Right lobe of liver (tissue), 6 donors: ENCODE measurements around the gene CFAP43. TPM values are rescaled to one million over a fixed set of nuclear protein-coding genes. Genes with fewer than 3 reads are reported as not detected.
A peak's percentile ranks its signal among the peaks of the same experiment; 100 is the strongest.

Source experiments
- ATAC-seq, 4 donors: fragments of 200-7000 bp; cut with Tn5 transposase; one replicate each; pipeline ENCODE4 v1.9.1; 2020; ENCODE audit warnings: mild to moderate bottlenecking in 4 of 4, moderate library complexity in 4 of 4
- DNase-seq, 3 donors: peaks; one replicate each; pipeline ENCODE4 v3.0.0-alpha.2; 2020
- H3K27ac ChIP-seq, 3 donors: fragments of 200-600 bp; one replicate each; pipeline ENCODE4 v1.8.0; 2022
- H3K27me3 ChIP-seq, 2 donors: fragments of 200-600 bp; one replicate each; pipeline ENCODE4 v1.8.0; 2022
- H3K36me3 ChIP-seq, 4 donors: fragments of 200-600 bp; sonication (generic) in 1 of 4; one replicate each; pipeline versions ENCODE4 v1.5.1 to v1.8.0; 2017 to 2022; ENCODE audit warnings: control low read depth in 1 of 4
- H3K4me1 ChIP-seq, 4 donors: fragments of 200-600 bp; sonication (generic) in 1 of 4; one replicate each; pipeline versions ENCODE4 v1.5.1 to v1.8.0; 2017 to 2022; ENCODE audit warnings: control low read depth in 1 of 4
- H3K4me3 ChIP-seq, 3 donors: fragments of 200-600 bp; one replicate each; pipeline ENCODE4 v1.8.0; 2022
- H3K9me3 ChIP-seq, 4 donors: fragments of 200-600 bp; sonication (generic) in 1 of 4; one replicate each; pipeline versions ENCODE4 v1.5.1 to v1.8.0; 2017 to 2022; ENCODE audit warnings: control low read depth in 1 of 4
- CTCF ChIP-seq, 4 donors: fragments of 200-600 bp in 3 of 4; fragments of 450-650 bp in 1 of 4; IDR thresholded peaks; one replicate each; pipeline versions ENCODE4 v1.5.1 to v1.8.0; 2016 to 2022; ENCODE audit warnings: antibody characterized with exemption in 4 of 4, mild to moderate bottlenecking in 2 of 4
- POLR2A ChIP-seq: fragments of 450-650 bp; IDR thresholded peaks from one replicate; pipeline ENCODE4 v1.6.1; 2017; ENCODE audit warnings: antibody characterized with exemption, mild to moderate bottlenecking
- WGBS: methylation state at CpG from one replicate; pipeline ENCODE4 v1.1.6; 2018; ENCODE audit warnings: low coverage, low lambda C conversion rate; ENCODE audit not compliant: insufficient coverage; ENCODE audit errors: missing lambda C conversion rate; 5-methylcytosine and 5-hydroxymethylcytosine counted together
- intact Hi-C, 2 donors: fragments of 100-400 bp; cut with DNase I; formaldehyde crosslinking; loops; one replicate each; pipeline versions ENCODE4 v1.11.2 to v1.14.1; 2022
- total RNA-seq, 6 experiments: library from RNA; depleted of rRNA in 2 of 6; stranded (reverse); fragments of >200 nt in 2 of 6; fragmentation: NEBNext Ultra II Directional in 3 of 6; extraction: Animal tissue kit (Norgen Biotek cat#: 25700) in 3 of 6; gene quantifications; one replicate each; pipeline versions ENCODE4 v1.1.0 to v1.2.4, GENCODE V29; 2016 to 2023
- donor health status: DM: no; HTN: yes; CAD: no.
- donor health status: DM: no; HTN: no; CAD: no.
- donor health status: DM: no; HTN: no; CAD: no.
- donor health status: DM: no; HTN: yes; CAD: no.
- donor health status: DM: no; HTN: yes; CAD: no.

The CFAP43 gene
- total RNA-seq, 6 experiments from 2014 or later = 0.11 to 0.34 (median 0.20) TPM; not detected in 1

GRCh38 chr10:104098358-104098925 lies 133.7 kb downstream of the CFAP43 start:
- Histone ChIP-seq H3K9me3 (no peaks in the 10 kb centered on the region), H3K27me3 (no peaks in the 10 kb centered on the region), H3K4me3 (no peak overlapping the region), H3K36me3 (no peaks in the 10 kb centered on the region), H3K27ac (no peak overlapping the region), H3K4me1 (peaks cover 0 to 15% (median 0%) of the 10 kb centered on the region in 4 donors)
- no peak for ATAC-seq
- no peak for TF ChIP-seq POLR2A
- intact Hi-C loops = no loop called here
- WGBS = 77% methylated on average over 4 of the region's 4 CpGs
- DNase-seq = no peak

GRCh38 chr10:104096692-104097091 lies 135.5 kb downstream of the CFAP43 start:
- 25% methylated on average over 2 of the region's 2 CpGs for WGBS
- Histone ChIP-seq H3K27ac (no peak overlapping the region), H3K27me3 (no peaks in the 10 kb centered on the region), H3K4me1 (peaks cover 0 to 15% (median 0%) of the 10 kb centered on the region in 4 donors), H3K9me3 (no peaks in the 10 kb centered on the region), H3K36me3 (no peaks in the 10 kb centered on the region), H3K4me3 (no peak overlapping the region)
- TF ChIP-seq POLR2A = no peak
- TF ChIP-seq CTCF (IDR thresholded peaks at IDR 0.05) = no peak
- ATAC-seq (peak; percentile 86 to 95 (median 94)), DNase-seq (peak in 1 of 3 donors; percentile 51)
- intact Hi-C loops = no loop called here

- Histone ChIP-seq H3K27me3 (no peaks in the 10 kb centered on the region), H3K9me3 (no peaks in the 10 kb centered on the region), H3K36me3 (no peaks in the 10 kb centered on the region), H3K27ac (no peak overlapping the region), H3K4me1 (peaks cover 0 to 4% (median 0%) of the 10 kb centered on the region in 4 donors), H3K4me3 (no peak overlapping the region)
- intact Hi-C loops = no loop called here
- TF ChIP-seq CTCF (IDR thresholded peaks at IDR 0.05) (no peak), POLR2A (no peak)
- ATAC-seq (no peak), DNase-seq (no peak)
These were observed 139.4 kb downstream of the CFAP43 start for GRCh38 chr10:104092749-104093148.

- Histone ChIP-seq H3K4me3 (no peak overlapping the region), H3K27me3 (no peaks in the 10 kb centered on the region), H3K4me1 (no peaks in the 10 kb centered on the region), H3K27ac (no peak overlapping the region), H3K9me3 (no peaks in the 10 kb centered on the region), H3K36me3 (no peaks in the 10 kb centered on the region)
- TF ChIP-seq CTCF (IDR thresholded peaks at IDR 0.05) (no peak), POLR2A (no peak)
- 83% methylated on average over 2 of the region's 2 CpGs for WGBS
- no peak for DNase-seq
- ATAC-seq = no peak
- intact Hi-C loops = no loop called here
These were observed 141.6 kb downstream of the CFAP43 start for GRCh38 chr10:104090611-104091010.

- intact Hi-C loops = no loop called here
- H3K36me3 ChIP-seq = no peaks in the 10 kb centered on the region
- no peaks in the 10 kb centered on the region for H3K27me3 ChIP-seq
- no peak overlapping the region for H3K4me3 ChIP-seq
- DNase-seq (no peak), ATAC-seq (no peak)
- no peak overlapping the region for H3K27ac ChIP-seq
- no peak for TF ChIP-seq POLR2A
- no peak for TF ChIP-seq CTCF (IDR thresholded peaks at IDR 0.05)
- WGBS = 67% methylated on average over 3 of the region's 3 CpGs
- no peaks in the 10 kb centered on the region for H3K9me3 ChIP-seq
- H3K4me1 ChIP-seq = no peaks in the 10 kb centered on the region
These were observed 142.5 kb downstream of the CFAP43 start for GRCh38 chr10:104089621-104090020.
